Pons (tissue), 1 donor: ENCODE results near the gene SEPSECS.
A peak's percentile ranks its signal among the peaks of the same experiment; 100 is the strongest.
"Not testable (repeated sequence)": the region's sequence is repeated elsewhere in the genome, so short reads cannot be mapped to it uniquely, and the experiment has no call there.

Experiments used
- DNase-seq: peaks from one replicate; pipeline ENCODE4 v3.0.0-alpha.2; 2016; ENCODE audit warnings: low spot score

Gene SEPSECS

DNA sequence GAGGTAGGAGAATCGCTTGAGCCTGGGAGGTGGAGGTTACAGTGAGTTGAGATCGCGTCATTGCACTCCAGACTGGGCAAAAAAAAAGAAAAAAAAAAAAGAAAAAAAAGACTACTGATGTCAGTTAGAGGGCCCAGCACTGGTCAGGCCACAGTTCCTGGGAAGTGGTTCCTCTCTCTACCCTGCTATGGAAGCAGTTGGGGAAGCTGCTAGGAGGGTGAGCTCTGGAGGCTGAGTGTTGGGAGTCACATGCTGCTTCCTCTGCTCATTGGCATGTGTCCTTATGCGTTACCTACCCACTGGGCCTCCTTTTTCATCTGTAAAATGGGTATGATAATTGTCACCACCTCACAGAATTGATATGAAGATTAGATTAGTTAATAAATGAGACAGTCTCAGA is 50.7 kb downstream of the SEPSECS start:
- DNase-seq = no peak

DNA sequence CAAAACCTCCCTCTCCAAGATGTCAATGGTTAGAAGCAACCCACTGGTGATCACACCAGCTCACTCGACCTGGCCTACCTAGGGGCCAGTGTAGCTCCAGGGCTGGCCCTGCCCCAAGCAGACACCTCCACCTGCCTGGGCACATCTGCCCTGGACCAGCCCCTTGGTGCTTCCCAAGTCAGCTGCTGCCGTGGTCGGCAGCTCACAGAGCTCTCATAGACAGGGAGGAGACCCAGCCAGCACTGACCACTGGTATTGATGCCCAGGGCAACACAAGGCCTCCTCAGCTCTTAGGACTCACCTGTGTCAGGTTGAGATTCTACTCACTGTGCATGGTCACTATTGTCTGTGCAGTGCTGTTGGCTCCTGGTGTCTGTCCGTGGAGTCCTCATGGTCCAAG is 51.7 kb downstream of the SEPSECS start:
- no peak for DNase-seq

DNA sequence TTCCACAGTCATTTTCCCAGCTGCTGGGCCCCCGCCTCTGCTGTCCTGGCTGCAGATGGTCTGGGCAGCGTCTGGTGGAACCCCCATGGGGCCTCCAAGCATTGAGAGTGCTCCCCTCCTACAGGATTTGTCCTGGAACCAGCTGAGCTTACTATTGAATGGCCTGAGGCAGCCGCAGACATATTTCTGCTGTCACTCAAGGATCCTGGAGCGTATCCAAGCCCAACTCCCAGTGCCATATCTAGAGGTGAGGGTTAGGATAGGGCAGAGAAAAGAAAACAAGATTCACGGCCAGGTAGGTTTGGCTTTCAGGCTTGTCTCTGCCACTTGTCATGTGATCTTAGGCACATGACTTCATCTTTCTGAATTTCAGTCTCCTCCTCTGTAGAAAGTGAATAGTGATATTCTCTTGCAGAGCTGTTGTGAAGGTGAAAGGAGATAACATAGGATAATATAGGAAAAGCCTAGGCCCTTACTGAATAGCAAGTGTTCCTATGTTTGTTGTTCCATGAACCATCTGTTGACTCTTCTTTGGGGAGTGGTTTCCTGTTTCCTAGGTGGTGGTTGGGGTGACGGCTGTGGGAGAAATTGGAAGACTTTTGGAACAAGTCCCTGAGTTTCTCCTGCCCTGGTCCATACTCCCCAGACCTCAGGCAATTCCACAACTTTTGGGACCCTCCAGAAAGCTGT is 52.3 kb downstream of the SEPSECS start:
- DNase-seq = no peak

DNA sequence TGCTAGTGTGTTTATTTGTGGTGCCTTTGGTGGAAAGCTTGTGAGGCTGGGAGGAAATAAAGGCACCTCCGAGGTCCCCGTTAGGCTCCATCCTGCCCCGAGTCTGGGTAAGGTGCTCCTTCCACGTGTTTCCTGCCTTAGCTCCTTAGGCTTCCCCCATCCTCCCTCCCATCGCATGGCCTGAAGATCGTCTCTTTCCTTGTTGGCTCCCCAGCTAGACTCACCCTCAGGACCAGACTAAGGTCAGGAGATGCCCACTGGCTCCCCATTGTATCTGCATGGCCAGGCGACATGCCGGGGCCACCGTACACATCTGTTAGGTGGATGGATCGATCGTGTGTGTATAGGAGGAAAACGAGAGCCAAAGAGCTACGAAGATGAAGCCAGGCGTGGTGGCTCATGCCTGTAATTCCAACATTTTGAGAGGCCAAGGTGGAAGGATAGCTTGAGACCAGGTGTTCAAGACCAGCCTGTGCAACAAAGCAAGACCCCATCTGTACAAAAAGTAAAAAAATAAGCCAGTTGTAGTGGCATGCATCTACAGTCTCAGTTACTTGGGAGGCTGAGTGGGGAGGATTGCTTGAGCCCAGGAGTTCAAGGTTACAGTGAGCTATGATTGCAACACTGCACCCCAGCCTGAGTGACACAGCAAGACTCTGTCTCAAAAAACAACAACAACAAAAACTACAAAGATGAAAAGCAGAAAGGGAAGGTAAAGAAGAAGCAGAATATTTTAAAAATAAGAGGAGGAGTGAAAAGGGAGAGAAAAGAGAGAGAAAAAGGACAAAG is 53.7 kb downstream of the SEPSECS start:
- DNase-seq = no peak

DNA sequence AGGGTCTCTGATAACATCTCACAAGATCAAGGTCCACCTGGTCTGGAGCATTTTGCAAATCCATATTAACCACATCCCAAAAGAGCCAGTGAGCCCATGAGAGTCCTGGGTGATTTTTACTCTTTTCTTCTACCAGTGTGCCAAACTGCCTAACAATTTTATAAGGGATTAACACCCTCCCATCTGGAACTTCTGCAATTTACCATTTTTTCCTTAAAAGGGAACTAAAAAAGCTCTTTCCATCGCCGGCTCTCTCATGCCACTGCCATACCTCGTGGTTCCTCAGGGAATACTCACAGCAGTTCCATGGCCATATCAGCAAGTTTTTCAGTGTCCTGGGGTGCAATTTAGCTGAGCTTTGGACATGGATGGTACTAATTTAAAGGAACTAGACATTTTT is 55.7 kb downstream of the SEPSECS start:
- no peak for DNase-seq

DNA sequence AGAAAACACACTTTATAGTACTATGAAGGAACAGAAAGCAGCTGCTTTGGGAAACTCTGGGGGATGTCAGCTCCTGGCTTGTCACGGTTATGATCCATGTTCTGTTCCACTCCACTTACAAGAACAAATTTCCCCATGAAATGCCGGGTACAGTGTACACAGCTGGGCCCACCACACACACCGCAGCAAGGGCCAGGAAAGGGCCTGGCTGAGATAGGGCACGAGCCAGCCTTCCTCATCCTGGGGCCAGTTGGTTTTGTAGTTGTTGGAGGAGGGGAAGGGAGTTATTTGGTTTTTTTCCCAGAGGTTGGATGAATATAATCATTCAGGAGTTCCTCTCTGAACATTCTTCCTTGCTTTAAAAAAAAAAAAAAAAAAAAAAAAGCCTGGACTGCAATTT is 56.8 kb downstream of the SEPSECS start:
- DNase-seq = no peak

DNA sequence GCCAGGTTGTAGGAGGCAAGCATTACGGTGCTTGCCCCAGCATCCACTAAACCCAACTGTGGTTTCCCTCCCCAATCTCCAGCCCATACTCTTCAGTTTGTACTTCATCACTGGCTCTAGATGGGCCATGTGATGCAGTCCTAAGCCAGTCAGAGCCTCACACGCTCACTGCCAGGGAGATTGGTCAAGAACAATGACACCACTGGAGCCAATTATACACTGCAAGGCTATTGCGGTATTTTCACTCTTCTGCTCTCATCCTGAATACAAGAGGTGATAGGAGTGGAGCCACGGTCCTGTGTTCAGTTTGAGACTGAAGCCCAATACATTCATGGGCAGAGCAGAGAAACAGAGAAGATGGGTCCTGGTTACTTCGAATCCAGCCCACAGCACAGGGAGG is 58.4 kb downstream of the SEPSECS start:
- DNase-seq = no peak

DNA sequence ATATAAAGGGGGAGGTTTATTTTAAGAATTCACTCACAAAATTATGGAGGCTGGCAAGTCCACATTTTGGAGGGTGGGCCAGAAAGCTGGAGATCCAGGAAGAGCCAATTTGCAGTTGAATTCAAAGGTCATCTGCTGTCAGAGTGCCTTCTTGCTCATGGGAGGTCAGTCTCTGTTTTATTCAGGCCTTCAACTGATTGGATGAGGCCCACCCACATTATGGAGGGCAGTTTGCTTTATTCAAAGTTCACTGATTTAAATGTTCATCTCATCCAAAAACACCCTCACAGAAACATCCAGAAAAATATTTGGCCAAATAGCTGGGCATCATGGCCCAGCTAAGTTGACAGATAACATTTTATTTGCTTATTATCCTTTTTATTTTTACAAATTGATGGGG is 59.5 kb downstream of the SEPSECS start:
- DNase-seq = no peak

DNA sequence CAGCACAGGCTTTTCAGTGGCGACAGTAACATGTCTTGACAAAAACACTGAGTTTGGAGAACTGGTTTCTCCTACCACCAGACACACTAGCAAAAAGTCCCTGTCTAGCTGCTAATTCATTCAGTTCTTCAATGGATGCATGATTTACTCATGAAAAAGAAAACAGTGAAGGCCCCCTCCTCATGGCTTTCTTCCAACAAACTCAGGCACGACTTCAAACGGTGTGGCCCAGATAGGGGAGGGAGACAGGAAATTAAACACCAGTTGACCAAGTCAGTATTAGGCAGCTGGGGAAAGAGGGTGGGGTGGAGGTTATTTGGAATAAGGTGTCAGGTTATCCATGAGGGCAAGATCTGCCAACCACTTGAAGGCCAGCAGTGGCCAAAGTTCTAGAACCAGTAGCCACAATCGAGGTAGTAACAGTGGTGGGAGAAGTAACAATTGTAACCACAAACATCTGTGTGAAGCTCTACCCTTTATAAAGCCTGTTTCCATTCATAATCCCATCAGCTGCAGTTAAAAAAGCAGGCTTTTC is 60.2 kb downstream of the SEPSECS start:
- DNase-seq = no peak

DNA sequence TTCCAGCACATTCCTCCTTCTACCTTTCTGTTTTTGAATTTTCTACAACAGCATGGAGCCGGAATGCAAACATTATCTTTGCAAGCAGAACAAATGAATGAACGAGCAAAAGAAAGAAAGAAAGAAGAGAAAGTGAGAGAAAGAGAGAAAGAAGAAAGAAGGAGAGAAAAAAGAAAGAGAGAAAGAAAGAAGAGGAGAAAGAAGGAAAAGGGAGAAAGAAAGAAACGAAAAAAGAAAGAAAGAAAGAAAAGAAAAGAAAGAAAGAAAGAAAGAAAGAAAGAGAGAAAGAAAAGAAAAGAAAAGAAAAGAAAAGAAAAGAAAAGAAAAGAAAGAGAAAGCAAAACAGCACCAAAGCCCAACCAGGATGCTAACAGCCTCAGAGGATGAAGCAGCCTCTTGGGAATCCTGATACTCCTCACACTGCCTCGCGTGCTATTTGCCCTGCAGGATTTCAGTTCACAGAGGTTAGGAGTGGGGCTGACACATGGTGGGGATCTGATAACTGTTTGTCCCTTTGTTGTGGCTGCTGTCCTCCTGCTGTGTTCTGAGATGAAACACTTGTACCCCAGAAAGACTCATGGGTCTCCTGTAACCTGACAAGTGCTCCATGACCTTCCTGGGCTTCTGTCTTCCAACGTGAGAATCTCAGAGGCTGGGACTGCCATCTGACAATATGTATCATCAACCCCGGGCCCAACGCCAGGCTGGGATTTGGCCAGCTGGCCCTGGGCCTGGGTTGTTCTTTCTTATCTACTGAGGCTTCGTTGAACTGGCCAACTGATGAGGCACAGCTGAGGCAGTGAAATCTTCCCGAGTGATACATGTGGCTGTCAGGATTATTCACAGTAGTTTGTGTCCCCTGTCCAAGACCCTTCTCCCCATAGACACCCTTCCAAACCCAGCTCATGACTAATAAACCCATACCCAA is 61.0 kb downstream of the SEPSECS start:
- DNase-seq = no peak

DNA sequence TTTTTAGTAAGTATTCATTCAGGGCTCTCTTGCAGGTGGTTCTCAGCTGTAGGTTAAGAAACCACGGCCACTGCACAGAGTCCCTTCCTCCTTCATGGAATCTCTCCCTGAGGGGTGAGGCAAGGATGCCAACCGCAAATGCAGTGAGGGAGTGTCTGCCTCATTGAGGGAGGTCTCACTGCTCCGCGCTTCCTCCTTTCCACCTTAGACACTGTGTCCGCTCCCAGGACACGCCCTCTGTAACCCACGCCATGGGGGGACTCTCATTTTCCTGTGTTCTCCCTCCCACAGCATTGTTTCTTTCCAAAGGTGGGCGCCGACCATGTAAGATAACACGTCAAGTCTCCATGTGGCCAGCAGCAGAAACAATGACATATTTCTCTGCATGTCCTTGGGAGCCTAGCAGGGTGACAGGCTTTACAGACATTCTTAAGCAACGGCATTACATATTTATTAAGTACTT is 63.2 kb downstream of the SEPSECS start:
- no peak for DNase-seq

DNA sequence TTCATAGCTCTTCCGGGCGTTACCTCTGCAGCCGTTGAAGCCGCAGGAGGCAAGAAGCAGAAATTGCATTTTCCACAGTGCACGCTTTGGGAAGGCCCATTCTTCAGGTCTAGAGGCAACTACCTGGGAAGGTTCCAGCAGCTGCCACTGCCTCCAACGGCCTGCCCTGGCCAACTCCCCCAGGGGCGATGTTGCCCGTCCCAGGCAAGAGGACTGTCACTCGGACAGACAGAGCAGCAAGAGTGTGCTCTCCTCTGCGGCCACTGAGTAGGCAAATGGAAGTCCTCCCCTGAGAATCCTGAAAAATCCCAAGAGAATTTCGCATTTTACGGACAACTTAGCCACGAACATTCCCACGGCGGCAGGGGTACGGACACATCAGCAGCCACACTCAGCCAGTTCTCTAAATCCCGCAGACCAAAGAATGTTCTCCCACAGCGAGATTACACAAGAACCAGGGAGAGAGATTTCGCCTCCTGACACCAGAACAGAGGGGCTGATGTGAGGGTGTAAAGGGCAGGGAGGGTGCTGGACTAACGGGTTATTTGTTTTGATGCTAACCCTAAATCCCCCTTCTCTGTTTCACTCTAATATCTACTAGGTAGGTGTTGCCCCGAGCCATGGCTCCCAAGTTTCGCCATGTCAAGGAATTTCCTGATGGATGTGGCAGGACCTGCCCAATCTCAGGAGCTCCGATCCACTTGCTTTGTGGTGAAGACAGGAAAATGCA is 63.8 kb downstream of the SEPSECS start:
- no peak for DNase-seq

DNA sequence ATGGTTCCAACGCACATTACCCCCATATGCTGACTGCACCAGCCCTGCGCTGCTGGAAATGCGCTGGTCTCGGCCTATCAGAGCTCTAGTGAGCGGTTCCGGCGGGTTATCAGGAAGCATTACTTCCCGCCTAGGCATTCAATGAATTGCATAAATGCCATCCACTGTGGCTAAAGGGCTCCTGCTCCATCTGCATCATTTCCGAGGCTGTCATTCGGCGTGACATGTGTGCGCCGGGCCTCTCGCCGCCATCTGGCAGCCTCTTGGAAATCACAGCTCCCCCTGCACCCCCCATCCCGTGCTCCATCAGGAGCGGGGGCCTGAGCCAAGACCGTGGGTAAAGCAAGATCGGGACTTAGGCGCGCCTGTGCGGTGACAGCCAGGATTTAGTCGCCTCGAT is 64.4 kb downstream of the SEPSECS start:
- no peak for DNase-seq

DNA sequence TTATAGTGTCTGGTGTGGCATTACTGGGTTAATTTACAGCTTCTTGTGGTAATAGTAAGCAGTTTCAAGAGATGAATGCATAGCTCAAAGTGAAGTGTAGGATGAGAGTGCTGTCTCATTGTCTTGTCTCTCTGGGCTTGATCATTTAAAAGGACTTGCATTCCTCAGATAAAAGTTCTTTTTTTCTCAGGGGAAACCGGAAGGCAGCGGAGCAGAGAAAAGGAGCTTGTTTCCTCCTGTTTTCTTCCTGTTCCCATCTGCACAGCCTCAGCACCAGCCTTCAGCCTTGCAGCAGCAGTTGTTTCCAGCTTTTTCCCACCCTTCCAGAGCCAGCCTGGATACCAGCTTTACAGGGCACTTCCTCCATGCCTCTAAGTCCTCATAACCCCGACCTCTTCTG is 68.1 kb downstream of the SEPSECS start:
- no peak for DNase-seq

DNA sequence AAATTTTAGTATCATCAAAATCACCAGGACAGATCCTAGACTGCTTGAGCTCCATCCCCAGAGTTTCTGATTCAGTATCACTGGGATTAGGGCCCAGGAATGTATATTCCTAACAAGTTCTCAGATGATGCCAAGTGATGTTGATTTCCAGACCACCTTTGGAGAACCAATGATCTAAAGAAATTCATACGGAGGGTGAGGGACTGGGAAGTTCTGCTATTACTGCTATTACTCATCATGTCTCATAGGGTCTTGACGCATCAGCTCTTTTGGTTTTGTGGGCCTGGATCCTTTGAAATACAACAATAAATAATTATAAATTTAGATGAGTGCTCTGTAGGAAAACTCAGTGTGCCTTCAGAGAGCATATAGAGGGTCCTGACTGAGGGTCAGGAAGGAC is 69.7 kb downstream of the SEPSECS start:
- DNase-seq = no peak

DNA sequence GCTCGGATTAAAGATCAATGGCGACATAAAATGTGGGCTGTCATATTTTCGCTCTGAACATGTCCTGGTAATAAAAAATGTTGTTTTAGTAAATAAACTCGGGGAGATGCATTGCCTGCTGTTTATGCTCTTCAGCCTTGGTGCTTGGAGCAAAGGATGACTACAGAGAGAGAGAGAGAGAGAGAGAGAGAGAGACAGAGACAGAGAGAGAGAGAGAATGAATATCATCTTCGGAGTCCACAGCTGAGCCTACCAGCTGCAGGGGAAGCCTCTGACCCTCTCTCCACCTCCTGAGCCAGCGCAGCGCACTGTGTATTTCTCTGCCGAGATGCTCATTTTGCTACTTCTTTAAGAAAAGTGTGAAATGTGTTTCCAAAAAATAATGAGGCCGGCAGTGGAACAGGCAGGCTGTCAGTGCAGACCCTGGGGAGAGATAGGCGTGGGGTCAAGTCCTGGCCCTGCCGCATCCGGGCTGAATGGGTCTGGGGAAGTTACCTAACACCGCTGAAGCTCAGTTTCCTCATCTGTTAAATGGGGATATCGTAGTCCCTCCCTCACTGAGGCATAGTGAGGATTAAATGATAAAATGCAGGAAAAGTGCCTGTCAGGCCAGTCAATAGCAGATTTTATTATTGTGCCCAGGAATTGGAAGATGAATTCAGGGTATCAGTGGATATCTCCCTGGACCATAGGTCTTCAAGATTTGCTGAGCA is 71.0 kb downstream of the SEPSECS start:
- no peak for DNase-seq

DNA sequence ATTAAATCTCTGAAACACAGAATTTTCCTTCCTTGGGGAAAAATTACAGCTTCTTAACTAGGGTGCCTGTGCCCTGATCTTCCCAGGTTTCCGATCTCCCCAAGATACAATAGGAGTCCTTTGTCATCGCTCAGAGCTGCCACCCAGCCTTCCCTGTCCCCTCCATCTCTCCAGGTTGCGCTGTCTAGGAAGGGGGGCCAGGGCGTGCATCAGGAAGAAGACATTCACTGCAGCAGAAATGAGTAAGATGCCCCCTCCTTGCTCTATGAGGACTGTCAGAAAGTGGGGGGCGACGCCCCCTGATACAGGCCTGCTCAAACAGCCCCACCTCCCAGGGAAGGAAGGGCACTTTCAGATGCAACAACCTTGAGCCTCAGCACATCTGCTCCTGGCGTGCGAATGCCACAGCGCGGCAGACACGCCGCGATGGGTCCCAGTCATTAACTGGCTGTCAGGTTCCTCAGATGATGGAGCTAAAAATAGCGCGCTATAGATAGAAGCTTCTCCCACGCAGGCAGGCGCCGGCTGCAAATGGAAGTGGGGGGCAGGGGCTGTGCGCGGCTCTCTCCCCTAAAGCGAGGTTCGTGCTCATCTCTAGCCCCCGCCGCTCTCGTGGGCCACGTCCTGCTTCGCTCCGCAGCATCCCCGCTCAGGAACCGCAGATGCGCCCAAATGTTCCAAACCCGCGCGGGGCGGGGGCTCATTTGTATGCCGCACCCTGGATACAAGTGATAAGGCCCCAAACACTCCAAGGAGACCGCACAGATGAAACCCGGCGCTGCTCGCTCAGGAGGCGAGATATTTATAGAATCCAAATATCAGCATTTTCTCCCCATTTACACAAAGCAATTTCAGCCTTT is 71.9 kb downstream of the SEPSECS start:
- DNase-seq = no peak

DNA sequence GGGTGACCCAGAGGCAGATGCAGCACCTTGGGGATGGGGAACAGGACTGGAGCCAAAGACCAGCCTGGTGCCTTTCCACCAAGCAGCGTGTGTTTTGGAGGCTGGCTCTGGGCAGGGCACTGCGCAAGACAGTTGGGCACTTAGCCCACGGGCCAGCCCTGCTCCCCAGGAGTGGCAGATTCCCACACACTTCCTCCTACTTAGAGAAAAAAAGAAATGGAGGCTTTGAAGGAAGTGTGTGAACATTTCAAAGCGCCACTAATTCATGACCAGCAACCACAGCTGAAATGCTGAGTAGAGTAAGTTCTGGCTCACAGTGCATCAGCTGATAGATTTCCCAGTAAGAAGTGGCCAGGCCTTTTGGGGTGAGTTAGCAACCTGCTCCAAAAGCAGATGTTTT is 74.6 kb downstream of the SEPSECS start:
- DNase-seq = peak; percentile 34

DNA sequence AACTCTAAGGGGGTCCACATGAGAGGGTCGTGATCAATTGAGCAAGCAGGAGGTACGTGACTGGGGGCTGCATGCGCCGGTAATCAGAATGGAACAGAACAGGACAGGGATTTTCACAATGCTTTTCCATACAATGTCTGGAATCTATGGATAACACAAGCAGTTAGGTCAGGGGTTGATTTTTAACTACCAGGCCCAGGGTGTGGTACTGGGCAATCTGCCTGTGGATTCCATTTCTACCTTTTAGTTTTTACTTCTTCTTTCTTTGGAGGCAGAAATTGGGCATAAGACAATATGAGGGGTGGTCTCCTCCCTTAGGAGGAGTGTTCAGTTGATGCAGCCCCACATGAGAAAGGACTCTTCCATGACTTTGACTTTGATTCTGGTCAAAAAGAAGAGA is 76.8 kb downstream of the SEPSECS start:
- not testable (repeated sequence) for DNase-seq

DNA sequence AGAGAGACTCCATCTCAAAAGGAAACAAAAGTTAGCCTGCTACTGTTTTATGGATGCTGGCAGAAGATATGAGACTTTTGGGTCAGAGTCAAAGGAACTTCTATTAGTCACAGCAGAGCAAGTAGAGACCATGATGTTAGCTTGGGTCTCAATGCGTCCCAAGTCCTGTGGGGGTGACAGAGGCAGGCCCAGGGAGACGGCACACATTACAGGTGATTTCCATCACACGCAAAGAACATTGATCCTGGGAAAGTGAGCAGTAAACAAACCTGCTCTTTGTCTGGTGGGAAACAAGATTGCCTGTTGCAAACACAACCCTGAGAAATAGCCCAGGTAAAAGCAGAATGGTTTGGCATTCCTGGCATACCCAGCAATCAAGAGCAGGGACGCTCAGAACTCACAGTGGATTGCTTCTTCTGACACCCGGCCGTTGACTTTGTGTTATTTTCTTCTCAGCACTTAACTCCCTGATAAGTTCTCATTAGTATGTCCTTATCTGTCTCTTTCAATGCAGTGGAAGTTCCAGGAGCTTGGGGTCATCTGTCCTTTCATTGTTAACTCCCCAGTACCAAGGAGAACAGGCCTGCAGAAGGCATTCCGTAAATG is 78.3 kb downstream of the SEPSECS start:
- no peak for DNase-seq
